HG03039 (cell line): ENCODE data around the gene SMARCA2.

Experiments used
- ATAC-seq: cut with Tn5 transposase; IDR thresholded peaks from one replicate; pipeline ENCODE4 v1.9.1; 2021; ENCODE audit warnings: mild to moderate bottlenecking, moderate library complexity; ENCODE audit not compliant: unreplicated experiment

Gene SMARCA2

GRCh38 chr9:2199999-2200796 lies 185.1 kb downstream of the SMARCA2 start:
- ATAC-seq = no peak

- ATAC-seq = no peak
These were observed 193.3 kb downstream of the SMARCA2 start for GRCh38 chr9:2208465-2208864.

GRCh38 chr9:2208991-2209390 lies 193.8 kb downstream of the SMARCA2 start:
- no peak for ATAC-seq

GRCh38 chr9:2209400-2209799 lies 194.3 kb downstream of the SMARCA2 start:
- no peak for ATAC-seq

- ATAC-seq = no peak
These were observed 195.1 kb downstream of the SMARCA2 start for GRCh38 chr9:2210201-2210600.

- no peak for ATAC-seq
These were observed 198.8 kb downstream of the SMARCA2 start for GRCh38 chr9:2213830-2214468.

GRCh38 chr9:2214707-2215106 lies 199.6 kb downstream of the SMARCA2 start:
- no peak for ATAC-seq

GRCh38 chr9:2215921-2216441 lies 200.8 kb downstream of the SMARCA2 start:
- no peak for ATAC-seq

- no peak for ATAC-seq
These were observed 201.4 kb downstream of the SMARCA2 start for GRCh38 chr9:2216591-2216990.

- no peak for ATAC-seq
These were observed 202.4 kb downstream of the SMARCA2 start for GRCh38 chr9:2217540-2217939.

GRCh38 chr9:2220036-2220435 lies 204.9 kb downstream of the SMARCA2 start:
- ATAC-seq = no peak

- ATAC-seq = no peak
These were observed 212.2 kb downstream of the SMARCA2 start for GRCh38 chr9:2227144-2227867.

- no peak for ATAC-seq
These were observed 213.0 kb downstream of the SMARCA2 start for GRCh38 chr9:2228132-2228531.

- no peak for ATAC-seq
These were observed 213.5 kb downstream of the SMARCA2 start for GRCh38 chr9:2228641-2229040.

- ATAC-seq = no peak
These were observed 214.1 kb downstream of the SMARCA2 start for GRCh38 chr9:2229109-2229721.

- ATAC-seq = no peak
These were observed 215.2 kb downstream of the SMARCA2 start for GRCh38 chr9:2230362-2230761.

GRCh38 chr9:2231101-2231500 lies 216.0 kb downstream of the SMARCA2 start:
- no peak for ATAC-seq

GRCh38 chr9:2231829-2232228 lies 216.7 kb downstream of the SMARCA2 start:
- ATAC-seq = no peak

GRCh38 chr9:2233274-2233673 lies 218.1 kb downstream of the SMARCA2 start:
- ATAC-seq = no peak

GRCh38 chr9:2234371-2234893 lies 219.3 kb downstream of the SMARCA2 start:
- ATAC-seq = no peak

- no peak for ATAC-seq
These were observed 220.5 kb downstream of the SMARCA2 start for GRCh38 chr9:2235623-2236022.
